AG10803 (cell line): Measurements from ENCODE around the gene RNF44.
"Not testable (repeated sequence)": the region's sequence is repeated elsewhere in the genome, so short reads cannot be mapped to it uniquely, and the experiment has no call there.

Source experiments
- DNase-seq: peaks from one replicate; pipeline ENCODE4 v3.0.0; 2010; ENCODE audit warnings: low read depth
- H3K4me3 ChIP-seq: 2 replicates; pipeline ENCODE4 v1.5.1; 2011; ENCODE audit warnings: mild to moderate bottlenecking, low read length, control low read depth
- CTCF ChIP-seq: conservative IDR thresholded peaks from 2 replicates; pipeline ENCODE4 v1.5.1; 2011; ENCODE audit warnings: mild to moderate bottlenecking, low read length, control low read depth, inconsistent platforms

Gene RNF44

GRCh38 chr5:176552332-176552869 lies 15.2 kb upstream of the RNF44 start:
- TF ChIP-seq CTCF: no peak
- DNase-seq: no peak
- no peak overlapping the region for H3K4me3 ChIP-seq

- not testable (repeated sequence) for H3K4me3 ChIP-seq, DNase-seq
Measured at GRCh38 chr5:176550937-176551336, 13.7 kb upstream of the RNF44 start.

- no peak for DNase-seq
- no peak overlapping the region for H3K4me3 ChIP-seq
- no peak for TF ChIP-seq CTCF
Measured at GRCh38 chr5:176550275-176550831, 13.2 kb upstream of the RNF44 start.

GRCh38 chr5:176549871-176550270 lies 12.7 kb upstream of the RNF44 start:
- no peak for TF ChIP-seq CTCF
- H3K4me3 ChIP-seq: no peak overlapping the region
- no peak for DNase-seq

GRCh38 chr5:176548967-176549444 lies 11.8 kb upstream of the RNF44 start, which contains the start of gene CDHR2:
TSS of gene CDHR2 (plus strand) at chr5:176549342. CDS start at chr5:176565353, 16,011 bp downstream.
- no peak for DNase-seq
- TF ChIP-seq CTCF: no peak
- H3K4me3 ChIP-seq: no peak within 1 kb of the TSS

GRCh38 chr5:176547802-176548201 lies 10.6 kb upstream of the RNF44 start:
- no peak overlapping the region for H3K4me3 ChIP-seq
- no peak for TF ChIP-seq CTCF
- peak; percentile 25 for DNase-seq

- DNase-seq: no peak
- no peak for TF ChIP-seq CTCF
- H3K4me3 ChIP-seq: no peak overlapping the region
Measured at GRCh38 chr5:176545737-176546509, 8.7 kb upstream of the RNF44 start.
